ENCODE data around the gene CDKAL1. TPM values are rescaled to one million over a fixed set of nuclear protein-coding genes. Genes with fewer than 3 reads are reported as not detected.
"Not testable (repeated sequence)": the region's sequence is repeated elsewhere in the genome, so short reads cannot be mapped to it uniquely, and the experiment has no call there.

CDKAL1 gene
- total RNA-seq, 4 donors from 2014 or later: 13.5 to 21.2 (median 17.3) TPM

GRCh38 chr6:20647585-20647984 is 113.3 kb downstream of the CDKAL1 start:
- H3K4me1 ChIP-seq: peaks cover 0 to 3% (median 0%) of the 10 kb centered on the region in 4 donors
- no peak overlapping the region for H3K4me3 ChIP-seq
- peaks cover 0 to 7% (median 0%) of the 10 kb centered on the region in 3 donors for H3K36me3 ChIP-seq
- no peak for DNase-seq (ENCODE audit: low spot score in 2 of 2)
- no peaks in the 10 kb centered on the region for H3K27me3 ChIP-seq
- 96% methylated on average over 1 of the region's 1 CpG for WGBS, 2 donors
- no peak overlapping the region for H3K27ac ChIP-seq
- no peaks in the 10 kb centered on the region for H3K9me3 ChIP-seq
- TF ChIP-seq EP300 (IDR thresholded peaks at IDR 0.05): no peak
- no peak for TF ChIP-seq CTCF (IDR thresholded peaks at IDR 0.05)
- TF ChIP-seq POLR2A (IDR thresholded peaks at IDR 0.05): no peak

- H3K27ac ChIP-seq; H3K4me3 ChIP-seq; H3K4me1 ChIP-seq; H3K9me3 ChIP-seq; DNase-seq (ENCODE audit: low spot score in 2 of 2); H3K27me3 ChIP-seq: not testable (repeated sequence)
- 91 to 99% methylated on average over 7 of the region's 7 CpGs for WGBS, 2 donors
- H3K36me3 ChIP-seq: peaks cover 0 to 15% (median 0%) of the 10 kb centered on the region in 3 donors
Measured at GRCh38 chr6:20649696-20650470, 115.6 kb downstream of the CDKAL1 start.

- Histone ChIP-seq H3K4me1 (peaks cover 0 to 3% (median 0%) of the 10 kb centered on the region in 4 donors), H3K27ac (no peak overlapping the region), H3K4me3 (no peak overlapping the region), H3K9me3 (no peaks in the 10 kb centered on the region), H3K27me3 (no peaks in the 10 kb centered on the region), H3K36me3 (peaks cover 0 to 15% (median 0%) of the 10 kb centered on the region in 3 donors)
- DNase-seq (ENCODE audit: low spot score in 2 of 2): no peak
- TF ChIP-seq EP300 (IDR thresholded peaks at IDR 0.05): no peak
- no peak for TF ChIP-seq POLR2A (IDR thresholded peaks at IDR 0.05)
- TF ChIP-seq CTCF (IDR thresholded peaks at IDR 0.05): no peak
- 78 to 79% methylated on average over 8 of the region's 8 CpGs for WGBS, 2 donors
Measured at GRCh38 chr6:20652299-20653084, 118.2 kb downstream of the CDKAL1 start.

GRCh38 chr6:20653085-20653479 is 118.8 kb downstream of the CDKAL1 start:
- Histone ChIP-seq H3K27me3 (no peaks in the 10 kb centered on the region), H3K4me3 (no peak overlapping the region), H3K4me1 (peaks cover 0 to 3% (median 0%) of the 10 kb centered on the region in 4 donors), H3K9me3 (no peaks in the 10 kb centered on the region), H3K36me3 (peaks cover 0 to 15% (median 0%) of the 10 kb centered on the region in 3 donors), H3K27ac (no peak overlapping the region)
- 91 to 93% methylated on average over 4 of the region's 4 CpGs for WGBS, 2 donors
- no peak for DNase-seq (ENCODE audit: low spot score in 2 of 2)
- TF ChIP-seq POLR2A (IDR thresholded peaks at IDR 0.05) (no peak), EP300 (IDR thresholded peaks at IDR 0.05) (no peak), CTCF (IDR thresholded peaks at IDR 0.05) (no peak)

GRCh38 chr6:20655317-20655716 is 121.1 kb downstream of the CDKAL1 start:
- Histone ChIP-seq H3K9me3 (no peaks in the 10 kb centered on the region), H3K27me3 (no peaks in the 10 kb centered on the region), H3K27ac (no peak overlapping the region), H3K36me3 (peaks cover 0 to 8% (median 0%) of the 10 kb centered on the region in 3 donors), H3K4me3 (no peak overlapping the region), H3K4me1 (peaks cover 0 to 3% (median 0%) of the 10 kb centered on the region in 4 donors)
- TF ChIP-seq CTCF (IDR thresholded peaks at IDR 0.05) (no peak), EP300 (IDR thresholded peaks at IDR 0.05) (no peak), POLR2A (IDR thresholded peaks at IDR 0.05) (no peak)
- DNase-seq (ENCODE audit: low spot score in 2 of 2): no peak
- WGBS, 2 donors: 91 to 93% methylated on average over 5 of the region's 5 CpGs

Measured in tibial nerve (tissue), 4 donors.